Esophagus squamous epithelium (tissue), 5 donors: ENCODE measurements around the gene MAGOH. TPM values are rescaled to one million over a fixed set of nuclear protein-coding genes. Genes with fewer than 3 reads are reported as not detected.

Experiments
- DNase-seq: peaks from one replicate; lab custom pipeline; 2025; lab: John Stamatoyannopoulos, UW
- H3K27ac ChIP-seq, 4 donors: fragments of 200-600 bp; sonication (generic); one replicate each; pipeline ENCODE4 v1.5.1; 2016 to 2019; ENCODE audit warnings: mild to moderate bottlenecking in 1 of 4
- H3K27me3 ChIP-seq, 4 donors: fragments of 200-600 bp; sonication (generic); 1 replicate in 3 of 4; 2 replicates in 1 of 4; pipeline versions ENCODE4 v1.5.1 to v1.6.0; 2017 to 2021; ENCODE audit warnings: antibody characterized with exemption in 1 of 4
- H3K36me3 ChIP-seq, 3 donors: fragments of 200-600 bp; sonication (generic); one replicate each; pipeline ENCODE4 v1.5.1; 2016 to 2019
- H3K4me1 ChIP-seq, 3 donors: fragments of 200-600 bp; sonication (generic); one replicate each; pipeline ENCODE4 v1.5.1; 2017 to 2019
- H3K4me3 ChIP-seq, 4 donors: fragments of 200-600 bp; sonication (generic); 1 replicate in 3 of 4; 2 replicates in 1 of 4; pipeline ENCODE4 v1.5.1; 2016 to 2019; ENCODE audit warnings: mild to moderate bottlenecking in 2 of 4, moderate library complexity in 1 of 4
- H3K9me3 ChIP-seq, 3 donors: fragments of 200-600 bp; sonication (generic); one replicate each; pipeline ENCODE4 v1.5.1; 2016 to 2019
- CTCF ChIP-seq, 6 experiments: fragments of 450-650 bp in 4 of 6; fragments of 200-600 bp in 2 of 6; sonication (generic) in 2 of 6; IDR thresholded peaks; one replicate each; pipeline ENCODE4 v1.5.1; 2016 to 2019; ENCODE audit warnings: antibody characterized with exemption in 6 of 6, mild to moderate bottlenecking in 4 of 6, moderate library complexity in 4 of 6
- POLR2A ChIP-seq, 4 donors: fragments of 450-650 bp; IDR thresholded peaks; one replicate each; pipeline ENCODE4 v1.6.1; 2017; ENCODE audit warnings: antibody characterized with exemption in 4 of 4, mild to moderate bottlenecking in 4 of 4, moderate library complexity in 3 of 4
- WGBS, 2 donors: methylation state at CpG; one replicate each; pipeline ENCODE4 v1.1.5; 2018; 5-methylcytosine and 5-hydroxymethylcytosine counted together
- intact Hi-C: fragments of 100-400 bp; cut with DNase I; formaldehyde crosslinking; loops from one replicate; pipeline ENCODE4 v1.15.0; 2022
- total RNA-seq, 4 donors: library from RNA; depleted of rRNA; stranded (reverse); fragments of >200 nt; gene quantifications; one replicate each; pipeline ENCODE4 v1.1.0, GENCODE V29; 2016
- donor health status: DM: yes; HTN: yes; CAD: no.

Gene MAGOH
- total RNA-seq, 4 donors from 2014 or later, result 27.6 to 52.7 (median 41.8) TPM

- Histone ChIP-seq H3K4me1 (no peaks in the 10 kb centered on the region), H3K4me3 (no peak overlapping the region), H3K36me3 (peaks cover 0 to 67% (median 9%) of the 10 kb centered on the region in 3 donors), H3K27ac (no peak overlapping the region), H3K9me3 (no peaks in the 10 kb centered on the region), H3K27me3 (no peaks in the 10 kb centered on the region)
- intact Hi-C loops, result no loop called here
- TF ChIP-seq POLR2A (IDR thresholded peaks at IDR 0.05), result no peak
- no peak for TF ChIP-seq CTCF (IDR thresholded peaks at IDR 0.05)
- no peak for DNase-seq
- 90 to 93% methylated on average over 5 of the region's 5 CpGs for WGBS, 2 donors
Observed at GRCh38 chr1:53257454-53258081, 19.2 kb upstream of the MAGOH start.

- no peak for DNase-seq
- intact Hi-C loops, result no loop called here
- peaks cover 0 to 59% (median 9%) of the 10 kb centered on the region in 3 donors for H3K36me3 ChIP-seq
- H3K27ac ChIP-seq, result no peak overlapping the region
- 88 to 90% methylated on average over 9 to 11 of the region's 11 CpGs for WGBS, 2 donors
- no peaks in the 10 kb centered on the region for H3K9me3 ChIP-seq
- no peak for TF ChIP-seq POLR2A (IDR thresholded peaks at IDR 0.05)
- no peak for TF ChIP-seq CTCF (IDR thresholded peaks at IDR 0.05)
- H3K27me3 ChIP-seq, result no peaks in the 10 kb centered on the region
- H3K4me1 ChIP-seq, result no peaks in the 10 kb centered on the region
- no peak overlapping the region for H3K4me3 ChIP-seq
Observed at GRCh38 chr1:53256511-53257453, 18.5 kb upstream of the MAGOH start.

- 95 to 97% methylated on average over 4 of the region's 4 CpGs for WGBS, 2 donors
- no peaks in the 10 kb centered on the region for H3K9me3 ChIP-seq
- intact Hi-C loops, result no loop called here
- peaks cover 0 to 50% (median 8%) of the 10 kb centered on the region in 3 donors for H3K36me3 ChIP-seq
- H3K4me3 ChIP-seq, result no peak overlapping the region
- no peak for DNase-seq
- H3K27ac ChIP-seq, result no peak overlapping the region
- TF ChIP-seq CTCF (IDR thresholded peaks at IDR 0.05), result no peak
- TF ChIP-seq POLR2A (IDR thresholded peaks at IDR 0.05), result no peak
- no peaks in the 10 kb centered on the region for H3K27me3 ChIP-seq
- no peaks in the 10 kb centered on the region for H3K4me1 ChIP-seq
Observed at GRCh38 chr1:53255031-53255430, 16.7 kb upstream of the MAGOH start.

- no peak for DNase-seq
- no peaks in the 10 kb centered on the region for H3K27me3 ChIP-seq
- TF ChIP-seq POLR2A (IDR thresholded peaks at IDR 0.05) (no peak), CTCF (IDR thresholded peaks at IDR 0.05) (no peak)
- 92 to 94% methylated on average over 4 of the region's 4 CpGs for WGBS, 2 donors
- no peak overlapping the region for H3K4me3 ChIP-seq
- H3K4me1 ChIP-seq, result no peaks in the 10 kb centered on the region
- intact Hi-C loops, result no loop called here
- no peaks in the 10 kb centered on the region for H3K9me3 ChIP-seq
- no peak overlapping the region for H3K27ac ChIP-seq
- peaks cover 0 to 50% (median 8%) of the 10 kb centered on the region in 3 donors for H3K36me3 ChIP-seq
Observed at GRCh38 chr1:53254011-53254640, 15.8 kb upstream of the MAGOH start.
